Measurements from ENCODE around the gene RNF220. TPM values are rescaled to one million over a fixed set of nuclear protein-coding genes. Genes with fewer than 3 reads are reported as not detected.

The RNF220 gene
- total and polyA plus RNA-seq, 9 donors = 54.5 to 63.4 (median 56.7) TPM

Other genes starting within 250 kb of the RNF220 start
- 12.1 TPM for gene DMAP1, start 191.8 kb upstream of the RNF220 start, total RNA-seq
- gene DMAP1, start 191.8 kb upstream of the RNF220 start, polyA plus RNA-seq (ENCODE audit: insufficient read depth in 1 of 8, insufficient read length in 8 of 8, low replicate concordance in 1 of 8) = 10 to 100 TPM; 31.1 to 44.5 (median 37.5) TPM
- gene ERI3, start 50.0 kb upstream of the RNF220 start, total RNA-seq = 53.8 TPM
- gene ERI3, start 50.0 kb upstream of the RNF220 start, polyA plus RNA-seq (ENCODE audit: insufficient read depth in 1 of 8, insufficient read length in 8 of 8, low replicate concordance in 1 of 8) = 10 to 100 TPM; 46.7 to 57.2 (median 52.0) TPM